HepG2 (cell line): ENCODE data around the gene TNP2. TPM values are rescaled to one million over a fixed set of nuclear protein-coding genes. Genes with fewer than 3 reads are reported as not detected.

ENCODE experiments used
- ETV5 ChIP-seq: IDR thresholded peaks from 2 replicates; pipeline ENCODE4 v1.6.1; 2018; ENCODE audit warnings: missing biosample characterization, missing genetic modification reagents, inconsistent platforms, borderline replicate concordance
- FOXC1 ChIP-seq: sonication (generic); formaldehyde crosslinking; IDR thresholded peaks from 2 replicates; pipeline ENCODE4 v1.8.0; 2022; ENCODE audit warnings: mild to moderate bottlenecking, missing genetic modification reagents, borderline replicate concordance
- GZF1 ChIP-seq: sonication (generic); formaldehyde crosslinking; IDR thresholded peaks from 2 replicates; pipeline ENCODE4 v1.5.1; 2020; ENCODE audit warnings: mild to moderate bottlenecking, missing genetic modification reagents
- HNRNPLL ChIP-seq: fragments of 200-400 bp; formaldehyde crosslinking; IDR thresholded peaks from 2 replicates; pipeline ENCODE4 v1.6.1; 2017; ENCODE audit warnings: mild to moderate bottlenecking, low read depth, low read length; ENCODE audit not compliant: poor library complexity, severe bottlenecking
- IKZF4 ChIP-seq: sonication (generic); formaldehyde crosslinking; IDR thresholded peaks from 2 replicates; pipeline ENCODE4 v1.5.1; 2020; ENCODE audit warnings: borderline replicate concordance, mild to moderate bottlenecking, low read depth, missing genetic modification reagents; ENCODE audit errors: not compliant biosample characterization
- NFIC ChIP-seq: IDR thresholded peaks from 2 replicates; pipeline ENCODE4 v1.6.1; 2012; ENCODE audit warnings: mild to moderate bottlenecking, low read length, inconsistent platforms
- ONECUT2 ChIP-seq: sonication (generic); formaldehyde crosslinking; IDR thresholded peaks from 2 replicates; pipeline ENCODE4 v1.4.0; 2020; ENCODE audit warnings: missing genetic modification reagents
- THRA ChIP-seq: sonication (generic); formaldehyde crosslinking; IDR thresholded peaks from 2 replicates; pipeline ENCODE4 v1.4.0; 2020; ENCODE audit warnings: missing genetic modification reagents, borderline replicate concordance
- ZBTB38 ChIP-seq: sonication (generic); formaldehyde crosslinking; IDR thresholded peaks from 2 replicates; pipeline ENCODE4 v1.5.1; 2020; ENCODE audit warnings: mild to moderate bottlenecking, missing genetic modification reagents
- ZEB1 ChIP-seq: IDR thresholded peaks from 2 replicates; pipeline ENCODE4 v1.6.1; 2012; ENCODE audit warnings: mild to moderate bottlenecking, low read depth, inconsistent platforms; ENCODE audit not compliant: insufficient replicate concordance
- ZMYM4 ChIP-seq: sonication (generic); formaldehyde crosslinking; IDR thresholded peaks from 2 replicates; pipeline ENCODE4 v1.8.1; 2023; ENCODE audit warnings: mild to moderate bottlenecking, missing genetic modification reagents
- ZNF136 ChIP-seq: sonication (generic); formaldehyde crosslinking; IDR thresholded peaks from 2 replicates; pipeline ENCODE4 v1.8.1; 2022; ENCODE audit warnings: low read depth, mild to moderate bottlenecking, moderate library complexity, missing genetic modification reagents
- ZNF224 ChIP-seq: sonication (generic); formaldehyde crosslinking; IDR thresholded peaks from 2 replicates; pipeline ENCODE4 v1.5.0; 2020; ENCODE audit warnings: mild to moderate bottlenecking, missing genetic modification reagents
- ZNF317 ChIP-seq: sonication (generic); formaldehyde crosslinking; IDR thresholded peaks from 2 replicates; pipeline ENCODE4 v1.5.0; 2020; ENCODE audit warnings: mild to moderate bottlenecking, missing genetic modification reagents
- ZNF329 ChIP-seq: sonication (generic); formaldehyde crosslinking; IDR thresholded peaks from 2 replicates; pipeline ENCODE4 v1.9.0; 2021; ENCODE audit warnings: low read depth, mild to moderate bottlenecking, missing genetic modification reagents
- ZNF556 ChIP-seq: sonication (generic); formaldehyde crosslinking; IDR thresholded peaks from 2 replicates; pipeline ENCODE4 v1.4.0; 2020; ENCODE audit warnings: mild to moderate bottlenecking, missing genetic modification reagents, borderline replicate concordance
- ZNF574 ChIP-seq: sonication (generic); formaldehyde crosslinking; IDR thresholded peaks from 2 replicates; pipeline ENCODE4 v1.4.0; 2020; ENCODE audit warnings: missing genetic modification reagents
- polyA plus RNA-seq, 8 experiments: library from polyadenylated mRNA; depleted of rRNA in 3 of 8; stranded (reverse) in 7 of 8; unstranded in 1 of 8; fragments of >200 nt; fragmentation: Illumina TruSeq in 4 of 8; extraction: Trizol in 4 of 8; gene quantifications; 2 replicates each; pipeline versions ENCODE4 v1.2.1 to v1.2.3, GENCODE V29; 2011 to 2016; ENCODE audit warnings: low read depth in 4 of 8, missing spikeins in 1 of 8, mixed read lengths in 1 of 8; ENCODE audit not compliant: insufficient read depth in 1 of 8
- total RNA-seq, 5 experiments: library from RNA; depleted of rRNA; stranded (reverse); fragments of >200 nt; fragmentation: Illumina TruSeq; extraction: Trizol; gene quantifications; 2 replicates each; pipeline ENCODE4 v1.2.3, GENCODE V29; 2016; ENCODE audit warnings: low read depth in 1 of 5
- TF ChIP-seq, protein P1 (sequence below): sonication (generic); formaldehyde crosslinking; IDR thresholded peaks from 2 replicates; pipeline ENCODE4 v1.4.0; 2020; ENCODE audit warnings: mild to moderate bottlenecking, missing genetic modification reagents, borderline replicate concordance

The TNP2 gene
- total and polyA plus RNA-seq, 2 of the 13 experiments (the other 11 are each of a cell fraction or from before 2014, with no cell fraction given), result not detected

- TF ChIP-seq IKZF4 (CRISPR knock-in tag), result peak; percentile 3
- TF ChIP-seq ZMYM4 (CRISPR knock-in tag), result peak; percentile 69; the same call in 1 of the 2 replicates
- TF ChIP-seq FOXC1, result peak; percentile 94
- no peak for TF ChIP-seq ONECUT2 (CRISPR knock-in tag)
- peak; percentile 65; the same call in 1 of the 2 replicates for TF ChIP-seq THRA (CRISPR knock-in tag)
- peak; percentile 74; the same call in 1 of the 2 replicates for TF ChIP-seq ZNF329 (CRISPR knock-in tag)
- TF ChIP-seq ETV5 (CRISPR knock-in tag), result peak; percentile 20
- peak; percentile 53 for TF ChIP-seq ZEB1
- peak; percentile 63 for TF ChIP-seq ZBTB38
- TF ChIP-seq ZNF136 (CRISPR knock-in tag), result no peak
- TF ChIP-seq ZNF556 (CRISPR knock-in tag), result no peak
- TF ChIP-seq, protein P1, sequence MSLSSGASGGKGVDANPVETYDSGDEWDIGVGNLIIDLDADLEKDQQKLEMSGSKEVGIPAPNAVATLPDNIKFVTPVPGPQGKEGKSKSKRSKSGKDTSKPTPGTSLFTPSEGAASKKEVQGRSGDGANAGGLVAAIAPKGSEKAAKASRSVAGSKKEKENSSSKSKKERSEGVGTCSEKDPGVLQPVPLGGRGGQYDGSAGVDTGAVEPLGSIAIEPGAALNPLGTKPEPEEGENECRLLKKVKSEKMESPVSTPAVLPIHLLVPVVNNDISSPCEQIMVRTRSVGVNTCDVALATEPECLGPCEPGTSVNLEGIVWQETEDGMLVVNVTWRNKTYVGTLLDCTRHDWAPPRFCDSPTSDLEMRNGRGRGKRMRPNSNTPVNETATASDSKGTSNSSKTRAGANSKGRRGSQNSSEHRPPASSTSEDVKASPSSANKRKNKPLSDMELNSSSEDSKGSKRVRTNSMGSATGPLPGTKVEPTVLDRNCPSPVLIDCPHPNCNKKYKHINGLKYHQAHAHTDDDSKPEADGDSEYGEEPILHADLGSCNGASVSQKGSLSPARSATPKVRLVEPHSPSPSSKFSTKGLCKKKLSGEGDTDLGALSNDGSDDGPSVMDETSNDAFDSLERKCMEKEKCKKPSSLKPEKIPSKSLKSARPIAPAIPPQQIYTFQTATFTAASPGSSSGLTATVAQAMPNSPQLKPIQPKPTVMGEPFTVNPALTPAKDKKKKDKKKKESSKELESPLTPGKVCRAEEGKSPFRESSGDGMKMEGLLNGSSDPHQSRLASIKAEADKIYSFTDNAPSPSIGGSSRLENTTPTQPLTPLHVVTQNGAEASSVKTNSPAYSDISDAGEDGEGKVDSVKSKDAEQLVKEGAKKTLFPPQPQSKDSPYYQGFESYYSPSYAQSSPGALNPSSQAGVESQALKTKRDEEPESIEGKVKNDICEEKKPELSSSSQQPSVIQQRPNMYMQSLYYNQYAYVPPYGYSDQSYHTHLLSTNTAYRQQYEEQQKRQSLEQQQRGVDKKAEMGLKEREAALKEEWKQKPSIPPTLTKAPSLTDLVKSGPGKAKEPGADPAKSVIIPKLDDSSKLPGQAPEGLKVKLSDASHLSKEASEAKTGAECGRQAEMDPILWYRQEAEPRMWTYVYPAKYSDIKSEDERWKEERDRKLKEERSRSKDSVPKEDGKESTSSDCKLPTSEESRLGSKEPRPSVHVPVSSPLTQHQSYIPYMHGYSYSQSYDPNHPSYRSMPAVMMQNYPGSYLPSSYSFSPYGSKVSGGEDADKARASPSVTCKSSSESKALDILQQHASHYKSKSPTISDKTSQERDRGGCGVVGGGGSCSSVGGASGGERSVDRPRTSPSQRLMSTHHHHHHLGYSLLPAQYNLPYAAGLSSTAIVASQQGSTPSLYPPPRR (CRISPR knock-in tag), result no peak; the same call in 1 of the 2 replicates
- peak; percentile 52 for TF ChIP-seq HNRNPLL
- peak; percentile 43 for TF ChIP-seq ZNF574
- TF ChIP-seq ZNF224, result no peak
- no peak for TF ChIP-seq GZF1 (CRISPR knock-in tag)
- TF ChIP-seq ZNF317 (CRISPR knock-in tag), result no peak; the same call in 1 of the 2 replicates
- TF ChIP-seq NFIC, result no peak
Observed at GRCh38 chr16:11308493-11309283, 39.6 kb upstream of the TNP2 start (continued).
